RCC 7860 (cell line): ENCODE data around the gene DOK4.

ENCODE experiments used
- DNase-seq: peaks from one replicate; pipeline ENCODE4 v3.0.0-alpha.2; 2015; ENCODE audit warnings: low spot score
- FAIRE-seq: peaks from 2 replicates; lab custom pipeline; 2012; peaks lifted over from hg19 to GRCh38; lab: Jason Lieb, UNC

DOK4 gene

DNA sequence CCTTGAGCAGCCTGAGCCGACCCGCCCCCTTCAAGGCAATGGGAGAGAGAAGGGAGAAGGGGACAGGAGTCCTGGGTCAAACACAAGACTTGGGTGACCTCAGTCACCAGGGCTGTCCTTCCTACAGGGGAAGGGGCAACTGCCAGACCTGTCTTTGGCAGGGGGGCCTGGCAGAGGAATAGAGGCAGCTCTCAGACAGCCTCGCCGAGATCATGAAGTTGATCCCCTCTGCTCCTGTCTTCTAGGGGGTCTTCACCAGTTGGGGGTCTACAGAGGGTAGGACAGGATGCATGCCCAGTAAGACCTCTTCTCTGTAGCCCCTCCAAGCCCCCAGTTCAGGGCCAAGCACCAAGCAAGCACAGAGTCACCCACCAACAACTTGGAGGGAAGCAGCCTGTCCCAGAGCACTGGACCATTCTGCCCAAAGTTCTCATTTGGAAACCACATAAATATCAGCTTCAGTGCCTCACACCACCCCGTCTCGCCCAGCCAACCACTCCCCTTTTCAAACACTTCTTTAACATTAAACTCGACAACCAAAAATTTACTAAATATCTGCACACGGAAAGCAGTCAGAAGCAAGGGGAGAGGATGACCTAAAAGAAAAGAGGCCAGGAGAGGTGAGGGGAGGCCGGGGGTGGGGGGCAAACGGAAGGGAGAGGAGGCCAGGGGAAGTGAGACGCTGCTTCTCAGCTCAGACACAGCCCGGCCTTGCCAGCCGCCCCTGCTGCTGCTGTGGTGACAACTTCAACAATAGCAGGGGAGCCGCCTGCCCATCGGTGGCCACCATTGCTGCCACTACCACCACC is 7.7 kb downstream of the DOK4 start:
- no peak for FAIRE-seq

DNA sequence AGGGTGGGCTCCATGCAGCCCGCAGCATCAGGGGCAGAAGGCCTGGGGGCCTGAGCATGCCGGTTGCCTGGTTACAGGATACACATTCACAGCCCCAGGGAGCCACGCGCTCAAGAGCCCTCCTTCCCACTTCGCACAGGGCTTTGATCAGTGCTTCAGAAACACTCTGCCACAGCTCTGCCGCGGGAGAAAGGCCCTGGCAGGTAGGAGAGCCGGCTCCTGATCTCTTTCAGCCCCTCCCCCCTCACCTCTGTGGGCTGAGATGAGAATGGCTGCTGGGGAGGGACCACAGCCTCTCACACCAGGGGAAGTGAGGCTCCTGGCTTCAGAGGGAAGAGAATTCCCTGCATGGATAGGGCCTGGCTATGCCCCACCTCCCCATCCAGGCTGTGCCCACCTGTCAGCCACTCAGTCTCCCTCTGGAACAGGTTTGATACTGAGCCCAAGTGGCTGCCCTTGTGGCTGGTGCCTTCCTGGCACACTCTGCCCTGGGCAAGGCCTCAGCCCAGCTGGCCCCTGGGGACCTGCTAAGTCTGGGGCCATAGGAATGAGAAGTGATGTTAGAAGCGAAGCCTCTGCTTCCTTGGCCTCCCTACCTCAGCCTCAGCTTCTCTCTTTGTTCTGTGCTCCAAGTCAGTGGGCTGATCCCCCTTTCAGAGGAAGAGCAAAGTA is 8.6 kb downstream of the DOK4 start:
- FAIRE-seq (no peak), DNase-seq (no peak)

More for the DNA sequence above, 7.7 kb downstream of the DOK4 start:
- no peak for DNase-seq

DNA sequence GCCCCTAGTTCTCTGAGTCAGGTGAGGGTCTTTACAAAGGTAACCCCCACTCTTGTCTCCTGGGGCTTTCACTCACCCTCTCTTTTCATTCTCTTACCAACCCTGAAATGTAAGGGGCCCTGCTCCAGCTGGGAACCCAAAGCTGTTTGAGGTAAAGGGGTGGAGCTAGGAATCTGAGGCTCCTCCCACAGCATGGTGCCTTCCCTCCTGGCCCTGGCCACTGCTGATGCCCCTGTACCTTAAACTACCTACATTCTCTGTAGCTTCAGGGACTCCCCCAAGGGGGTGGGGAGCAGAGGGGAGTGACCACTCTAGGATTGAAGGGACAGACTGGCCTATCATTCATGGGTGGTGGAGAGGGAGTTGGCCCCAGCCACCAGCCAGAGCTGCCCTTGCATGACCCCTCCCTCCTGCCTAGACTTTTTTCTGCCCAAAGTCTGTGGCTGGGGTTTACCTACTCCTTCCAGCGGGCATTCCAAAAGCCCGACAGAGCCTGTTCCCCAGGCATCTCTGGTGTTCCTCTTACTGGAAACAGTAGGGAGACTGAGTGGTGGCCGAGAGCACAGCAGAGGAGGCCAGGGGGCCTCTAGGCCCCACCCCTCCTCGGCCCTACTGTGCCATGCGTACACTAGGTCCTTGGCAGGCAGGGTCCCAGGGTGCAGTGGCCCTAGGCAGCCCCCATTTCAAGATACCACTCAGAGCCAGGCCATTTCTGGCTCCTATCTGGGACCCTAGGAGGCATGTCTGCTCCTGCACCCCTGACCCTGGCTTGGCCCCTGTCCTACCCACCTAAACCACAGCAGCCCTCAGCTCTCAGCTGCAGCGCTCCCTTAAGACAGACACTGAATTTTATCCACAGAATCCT is 9.5 kb downstream of the DOK4 start:
- DNase-seq (no peak), FAIRE-seq (no peak)

DNA sequence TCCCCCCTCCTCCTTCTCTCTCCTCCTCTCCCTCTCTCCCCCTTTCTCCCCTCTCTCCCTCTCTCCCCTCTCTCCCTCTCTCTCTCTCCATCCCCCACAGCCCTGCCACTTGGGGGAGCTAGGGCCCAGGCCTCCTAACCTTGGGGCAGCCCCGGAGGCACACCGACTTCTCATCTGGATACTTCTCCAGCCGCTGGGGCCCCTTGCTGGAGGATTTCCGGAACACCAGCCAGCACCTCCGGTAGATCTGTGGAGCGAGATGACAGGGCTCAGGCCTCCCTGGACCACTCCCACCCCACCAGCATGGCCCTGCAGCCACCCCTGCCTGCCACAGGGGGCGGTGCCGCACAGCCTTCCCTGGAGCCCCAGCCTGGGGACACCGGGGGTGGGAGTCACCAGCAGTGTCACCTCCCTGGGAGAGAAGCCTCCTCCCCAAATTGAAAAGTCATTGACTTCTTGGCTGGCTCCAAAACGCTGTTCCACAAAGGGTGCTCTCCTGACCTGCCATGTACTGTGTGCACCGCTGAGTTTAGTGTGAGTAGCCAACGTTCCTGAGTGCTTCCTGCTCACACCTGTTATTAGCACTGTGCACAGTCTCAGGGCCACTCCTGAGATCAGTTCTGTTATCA is 10.5 kb downstream of the DOK4 start:
- FAIRE-seq (no peak), DNase-seq (no peak)

DNA sequence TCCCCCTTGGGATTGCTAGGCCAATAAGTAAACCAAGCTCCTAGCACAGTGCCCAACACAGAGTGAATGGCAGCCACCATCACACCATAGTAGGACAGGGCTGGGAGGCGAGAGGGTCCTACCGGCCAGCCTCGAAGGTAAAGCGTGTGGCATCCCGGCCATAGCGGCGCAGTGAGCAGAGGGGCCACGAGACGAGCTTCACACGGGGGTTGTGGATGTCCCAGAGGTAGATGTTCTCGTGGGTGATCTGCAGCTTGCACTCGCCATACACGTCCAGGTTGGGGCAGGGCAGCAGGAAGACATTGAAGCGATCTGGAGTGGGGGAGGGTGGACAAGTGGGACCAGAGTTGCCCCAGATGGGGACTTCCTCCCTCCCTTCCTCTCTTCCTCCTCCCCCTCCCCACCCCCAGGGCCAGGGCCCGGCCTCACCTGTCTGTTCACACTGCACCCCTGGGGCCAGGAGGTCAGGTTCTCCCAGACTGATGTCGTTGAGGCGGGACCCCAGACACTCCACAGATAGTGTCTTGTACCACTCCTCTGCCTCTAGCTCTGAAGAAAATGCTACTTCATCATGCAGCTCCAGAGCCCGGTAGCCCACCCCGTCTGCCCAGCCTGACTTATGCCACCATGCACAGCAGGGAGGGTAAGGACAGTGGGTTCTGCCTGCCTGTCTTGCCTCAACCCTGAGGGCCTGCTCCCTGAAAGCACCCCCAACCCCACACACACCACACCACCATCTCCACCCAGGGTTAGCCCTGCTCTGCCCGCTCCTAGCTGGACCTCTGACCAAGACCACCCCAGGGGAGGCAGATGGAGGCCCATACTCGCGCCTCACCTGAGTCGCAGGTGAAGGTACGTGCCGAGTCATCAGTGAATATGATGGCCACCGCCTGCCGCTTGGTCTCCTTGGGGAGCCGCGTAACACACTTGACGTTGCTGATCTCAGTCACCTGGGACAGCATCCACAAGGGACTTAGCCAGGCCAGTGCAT is 11.3 kb downstream of the DOK4 start:
- FAIRE-seq (no peak), DNase-seq (no peak)

DNA sequence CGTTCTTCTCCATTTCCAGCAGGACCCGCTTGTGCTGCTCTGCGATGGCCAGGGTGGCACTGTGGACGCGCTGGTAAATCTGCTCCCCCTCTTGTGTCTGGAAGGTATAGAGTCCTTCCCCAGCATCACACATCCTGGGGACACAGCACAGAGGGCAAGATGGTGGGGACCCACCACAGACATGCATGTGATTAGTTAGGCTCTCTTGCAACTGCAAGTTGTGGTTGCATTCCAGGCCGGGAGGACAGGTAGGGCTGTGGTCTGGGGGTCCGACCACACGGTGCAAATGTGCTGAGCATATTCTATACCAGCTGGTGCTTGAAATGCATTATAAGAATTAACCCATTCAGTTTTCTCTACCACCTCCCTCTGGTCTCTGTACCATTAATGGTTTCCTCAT is 12.4 kb downstream of the DOK4 start:
- no peak for FAIRE-seq
- no peak for DNase-seq

DNA sequence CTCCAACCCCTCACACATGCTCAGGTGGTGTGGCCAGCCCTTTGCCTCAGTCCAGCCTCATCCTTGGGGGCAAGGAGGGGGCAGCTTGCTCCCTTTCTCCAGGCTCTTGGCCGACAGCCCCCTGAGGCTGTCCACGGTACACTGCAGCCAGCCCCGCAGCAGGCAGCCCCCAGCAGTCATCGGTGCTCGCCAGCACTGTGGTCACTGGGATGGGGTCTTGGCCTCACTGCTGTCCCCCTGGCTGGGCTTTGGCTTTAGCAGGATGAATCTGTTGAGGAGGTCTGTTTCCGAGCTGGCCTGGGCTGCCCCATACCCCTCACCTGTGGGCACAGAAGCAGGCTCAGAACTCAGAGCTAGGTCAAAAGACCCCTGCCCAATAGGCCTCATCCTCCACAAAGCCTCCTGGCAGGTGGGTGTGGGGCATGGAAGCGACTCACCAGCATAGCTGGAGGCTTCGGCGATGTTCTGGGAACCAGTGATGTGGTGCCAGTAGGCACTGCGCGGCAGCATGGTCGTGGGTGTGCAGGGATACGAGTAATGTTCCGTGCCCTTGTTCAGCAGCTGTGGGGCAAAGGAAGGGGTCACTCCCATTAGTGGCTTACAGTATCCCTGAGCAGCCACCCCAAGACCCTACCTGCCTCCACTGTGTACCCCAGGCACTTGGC is 13.0 kb downstream of the DOK4 start:
- DNase-seq (no peak), FAIRE-seq (no peak)

DNA sequence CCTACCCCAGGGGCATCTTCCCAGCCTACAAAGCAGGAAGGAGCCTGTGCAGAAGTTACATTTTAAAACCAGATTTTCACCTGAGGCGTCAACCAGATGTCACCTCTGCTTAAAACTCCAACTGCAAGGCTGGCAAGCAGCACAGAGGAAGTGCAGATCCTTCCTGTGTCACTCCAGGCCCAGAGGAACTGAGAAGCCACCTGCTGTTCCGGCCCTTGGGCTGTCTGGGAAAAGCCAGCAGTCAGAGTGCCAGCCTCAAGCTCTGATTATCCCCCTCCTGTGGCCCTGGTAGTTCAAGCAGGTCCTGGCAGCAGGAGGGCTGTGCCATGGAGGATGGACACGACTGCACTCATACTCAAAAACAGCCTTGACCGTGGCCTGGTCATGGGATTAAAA is 13.6 kb downstream of the DOK4 start:
- FAIRE-seq (no peak), DNase-seq (no peak)

DNA sequence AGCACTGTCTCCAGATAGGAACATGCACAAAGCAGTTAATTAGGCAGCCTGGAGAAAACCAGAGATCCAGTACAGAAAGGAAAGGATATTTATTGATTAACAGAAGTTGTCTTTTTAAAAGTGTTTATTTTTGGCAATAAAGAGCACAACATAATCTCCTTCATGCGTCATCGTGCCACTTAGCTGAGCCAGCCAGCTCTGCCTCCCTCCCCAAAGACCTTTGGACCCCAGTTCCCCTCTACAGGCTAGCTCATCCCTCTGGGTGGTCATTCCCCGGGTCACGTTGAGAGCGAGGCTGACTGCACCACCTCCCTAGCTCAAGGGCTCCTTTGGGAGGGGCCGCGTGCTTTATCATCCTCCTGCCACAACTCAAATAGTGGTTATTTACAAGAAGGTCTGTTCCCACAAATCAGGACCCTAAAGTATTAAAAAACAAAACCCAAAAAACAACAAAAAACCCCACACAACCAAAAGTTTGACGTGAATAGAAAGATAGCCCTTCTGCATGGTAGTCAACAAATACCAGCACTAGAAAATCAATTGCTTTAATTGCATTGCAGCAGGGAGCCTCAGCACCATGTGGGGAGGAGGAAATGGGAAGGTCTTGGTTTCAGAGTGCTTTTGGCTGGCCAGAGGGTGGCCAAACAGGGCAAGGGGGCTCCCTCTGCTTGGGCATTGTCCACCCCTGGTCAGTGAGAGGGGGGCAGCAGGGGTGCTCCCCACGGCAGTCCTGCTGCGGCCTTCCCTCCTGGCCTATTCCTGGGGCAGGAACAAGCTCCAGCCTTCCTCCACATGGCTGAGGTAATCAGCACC is 14.2 kb downstream of the DOK4 start:
- DNase-seq (no peak), FAIRE-seq (no peak)

DNA sequence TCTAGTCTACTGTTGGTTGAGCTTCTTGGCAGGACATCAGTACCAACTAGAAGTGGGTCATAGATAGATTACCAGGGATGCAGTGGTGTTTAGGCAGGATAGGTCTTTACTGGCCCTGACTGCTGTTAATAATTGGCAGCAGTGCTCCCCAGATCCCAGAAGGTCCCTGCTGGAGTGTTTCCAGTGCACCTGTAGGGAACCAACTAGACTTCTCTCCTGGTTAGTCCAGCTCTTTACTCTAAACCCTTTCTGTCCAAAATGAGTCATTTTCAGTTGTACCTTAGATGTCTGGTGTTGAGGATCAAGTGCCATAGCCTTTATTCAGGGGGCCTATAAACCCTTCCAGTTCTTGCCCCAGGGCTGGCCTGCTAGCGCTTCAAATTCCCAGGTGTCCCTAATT is 15.1 kb downstream of the DOK4 start:
- FAIRE-seq, result no peak
- no peak for DNase-seq

DNA sequence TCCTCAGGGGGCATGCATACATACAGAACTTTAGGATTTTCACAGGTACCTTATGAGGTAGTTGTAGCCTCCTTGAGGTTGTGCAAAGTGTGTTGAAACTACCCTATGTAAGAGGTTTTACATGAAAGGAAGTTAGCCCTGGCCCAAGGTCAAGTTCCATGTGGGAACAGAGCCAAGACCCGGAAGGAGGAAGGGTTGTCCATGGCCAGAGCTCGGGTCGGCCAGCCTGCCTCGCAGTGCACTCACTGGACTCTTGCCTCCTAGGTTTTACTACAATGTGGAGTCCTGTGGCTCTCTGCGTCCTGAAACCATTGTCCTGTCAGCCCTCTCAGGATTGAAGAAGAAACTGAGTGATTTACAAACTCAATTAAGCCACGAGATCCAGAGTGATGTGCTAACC is 15.6 kb downstream of the DOK4 start:
- DNase-seq, result no peak
- no peak for FAIRE-seq

DNA sequence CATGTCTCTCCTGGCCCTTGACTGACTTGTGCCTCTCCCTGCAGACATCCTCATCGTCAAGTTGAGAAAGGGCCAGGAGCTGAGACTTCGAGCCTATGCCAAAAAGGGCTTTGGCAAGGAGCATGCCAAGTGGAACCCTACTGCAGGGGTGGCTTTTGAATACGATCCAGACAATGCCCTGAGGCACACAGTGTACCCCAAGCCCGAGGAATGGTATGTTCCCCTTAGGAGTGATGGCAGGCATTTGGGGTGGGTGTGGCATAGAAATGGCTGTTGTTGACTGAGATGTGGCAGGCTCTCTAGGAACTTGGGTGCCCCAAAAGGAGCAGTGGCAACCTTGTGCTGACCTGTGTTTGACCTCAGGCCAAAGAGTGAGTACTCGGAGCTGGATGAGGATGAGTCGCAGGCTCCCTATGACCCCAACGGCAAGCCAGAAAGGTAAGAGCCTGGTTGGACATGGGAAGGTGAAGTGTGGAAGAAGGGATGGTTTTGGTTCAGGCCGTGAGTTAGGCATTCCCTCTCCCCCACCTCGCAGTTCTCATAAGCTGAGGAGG is 16.3 kb downstream of the DOK4 start:
- DNase-seq (no peak), FAIRE-seq (no peak)

DNA sequence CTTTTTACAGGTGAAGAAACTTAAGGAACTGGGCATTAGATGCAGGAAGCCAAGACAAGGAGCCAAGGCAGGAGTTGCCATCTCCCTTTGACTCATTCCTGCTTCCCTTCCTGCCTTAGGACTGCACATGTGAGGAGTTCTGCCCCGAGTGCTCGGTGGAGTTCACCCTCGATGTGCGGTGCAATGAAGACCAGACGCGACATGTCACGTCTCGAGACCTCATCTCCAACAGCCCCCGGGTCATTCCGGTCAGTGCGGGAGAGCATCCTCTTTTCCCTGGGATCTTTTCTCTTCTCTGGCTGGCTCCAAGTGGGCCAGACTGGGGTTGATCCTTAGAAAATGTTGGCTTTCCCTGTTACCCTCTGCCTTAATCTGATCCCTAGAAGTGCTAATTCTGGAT is 17.2 kb downstream of the DOK4 start:
- FAIRE-seq (no peak), DNase-seq (no peak)

DNA sequence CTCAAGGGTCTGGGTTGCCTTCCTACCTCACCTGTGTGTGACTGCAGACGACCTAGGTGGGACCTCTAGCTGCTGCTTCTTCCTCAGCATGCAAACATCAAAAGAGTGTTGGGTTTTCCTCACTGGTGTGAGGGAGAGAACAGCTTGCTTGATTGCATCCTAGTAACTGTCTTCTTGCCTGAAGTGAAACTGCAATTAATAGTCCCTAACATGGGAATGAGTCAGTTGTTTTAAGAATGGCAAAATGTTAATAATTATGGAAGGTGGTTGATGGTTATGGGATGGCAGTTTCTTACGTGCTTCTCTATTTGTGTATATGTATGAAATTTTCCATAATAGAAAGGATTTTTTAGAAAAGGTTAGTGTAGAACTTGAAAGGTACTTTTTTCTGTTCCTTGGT is 17.9 kb downstream of the DOK4 start:
- no peak for FAIRE-seq

DNA sequence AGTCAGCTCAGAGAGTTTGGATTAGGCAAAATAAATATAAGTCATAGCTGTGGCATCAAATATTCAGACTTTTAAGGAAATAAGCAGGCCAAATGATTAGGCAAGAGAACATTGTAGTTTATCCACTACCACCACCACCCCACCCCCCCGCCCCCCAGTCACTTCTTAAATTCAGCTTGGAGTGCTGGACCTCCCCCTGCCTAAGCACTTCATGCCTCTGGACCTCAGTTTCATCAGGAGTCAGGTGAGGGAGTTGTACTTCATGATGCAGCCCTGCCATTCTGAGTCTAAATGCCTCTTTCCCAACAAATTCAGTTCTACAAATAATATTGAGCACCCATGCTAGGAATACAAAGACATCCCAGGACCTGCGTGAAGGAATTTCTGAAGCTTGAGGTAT is 21.8 kb downstream of the DOK4 start:
- FAIRE-seq (no peak), DNase-seq (no peak)

More for the DNA sequence above, 17.9 kb downstream of the DOK4 start:
- no peak for DNase-seq

DNA sequence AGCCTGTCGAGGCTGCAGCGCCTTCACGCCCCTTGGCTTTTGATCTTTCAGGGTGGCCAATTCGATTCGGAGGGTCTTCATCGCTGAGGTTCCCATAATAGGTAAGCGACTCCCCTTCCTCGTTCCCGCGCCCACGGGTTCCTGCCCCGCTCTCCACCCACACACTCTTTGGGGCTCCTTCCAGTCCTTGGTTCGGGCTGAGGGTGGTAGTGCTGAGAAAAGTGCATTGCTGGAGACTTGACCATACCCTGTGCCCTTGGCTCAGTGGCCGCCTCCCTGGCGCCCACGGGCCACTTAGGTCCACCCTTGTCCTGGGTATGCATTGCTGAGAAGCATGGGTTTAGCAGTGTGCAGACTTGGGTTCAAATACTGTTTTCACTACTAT is 23.3 kb downstream of the DOK4 start:
- no peak for DNase-seq
- no peak for FAIRE-seq

DNA sequence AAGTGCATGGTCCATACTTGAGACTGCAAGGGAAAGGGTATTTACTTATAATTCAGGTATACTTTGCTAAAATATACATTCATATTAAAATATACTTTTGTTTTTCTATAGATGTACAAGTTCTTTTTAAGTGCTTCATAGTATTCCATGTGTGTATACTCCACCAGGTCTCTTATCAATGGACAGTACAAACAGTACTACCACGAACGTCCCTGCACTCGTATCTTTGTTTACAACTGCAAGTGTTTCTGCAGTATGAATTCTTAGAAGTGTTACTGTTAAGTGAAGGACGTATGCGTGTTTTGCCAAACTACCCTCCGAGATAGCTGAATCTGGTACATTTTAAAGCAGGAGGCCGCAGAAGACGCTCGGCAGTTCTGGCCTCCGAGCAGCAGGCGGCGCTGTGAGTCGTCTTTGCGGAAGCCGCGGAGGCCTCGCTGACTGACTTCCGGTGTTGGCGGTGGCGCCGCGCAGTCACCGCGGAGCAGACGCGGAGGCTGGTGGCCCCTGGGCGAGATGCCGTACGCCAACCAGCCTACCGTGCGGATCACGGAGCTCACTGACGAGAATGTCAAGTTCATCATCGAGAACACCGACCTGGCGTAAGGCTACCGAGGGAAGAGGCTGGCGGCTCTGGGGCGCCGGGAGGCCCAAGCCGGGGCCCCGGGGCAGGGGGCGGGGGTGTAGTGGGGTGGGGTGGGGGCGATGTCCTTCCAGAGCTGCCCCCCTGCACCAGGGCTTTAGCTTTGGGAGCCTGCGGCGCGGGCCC is 23.9 kb downstream of the DOK4 start, which contains the start of gene POLR2C:
TSS of gene POLR2C (plus strand) at position 471 of the 769 bp plus-strand sequence. CDS start at position 517, 46 bp downstream.
- no peak for FAIRE-seq

More for the DNA sequence above, 23.9 kb downstream of the DOK4 start, which contains the start of gene POLR2C:
- peak; percentile 66 for DNase-seq
